Gastroesophageal sphincter (tissue), 3 donors: ENCODE data around the gene EMB.

Experiments used
- POLR2A ChIP-seq, 2 donors: fragments of 450-650 bp; IDR thresholded peaks; one replicate each; pipeline ENCODE4 v1.6.1; 2017; ENCODE audit warnings: antibody characterized with exemption in 2 of 2, mild to moderate bottlenecking in 2 of 2, moderate library complexity in 1 of 2
- POLR2AphosphoS5 ChIP-seq: sonication (generic); formaldehyde crosslinking; IDR thresholded peaks from one replicate; pipeline ENCODE4 v1.6.1; 2017; ENCODE audit warnings: antibody characterized with exemption
- TF ChIP-seq, protein P1 (sequence below), 4 experiments: fragments of 200-600 bp in 2 of 4; fragments of 450-650 bp in 2 of 4; sonication (generic) in 1 of 4; IDR thresholded peaks; one replicate each; pipeline ENCODE4 v1.5.1; 2017 to 2019; ENCODE audit warnings: antibody characterized with exemption in 4 of 4, mild to moderate bottlenecking in 2 of 4, moderate library complexity in 2 of 4

GRCh38 chr5:50365426-50366251 lies 75.4 kb downstream of the EMB start:
- TF ChIP-seq, protein P1, sequence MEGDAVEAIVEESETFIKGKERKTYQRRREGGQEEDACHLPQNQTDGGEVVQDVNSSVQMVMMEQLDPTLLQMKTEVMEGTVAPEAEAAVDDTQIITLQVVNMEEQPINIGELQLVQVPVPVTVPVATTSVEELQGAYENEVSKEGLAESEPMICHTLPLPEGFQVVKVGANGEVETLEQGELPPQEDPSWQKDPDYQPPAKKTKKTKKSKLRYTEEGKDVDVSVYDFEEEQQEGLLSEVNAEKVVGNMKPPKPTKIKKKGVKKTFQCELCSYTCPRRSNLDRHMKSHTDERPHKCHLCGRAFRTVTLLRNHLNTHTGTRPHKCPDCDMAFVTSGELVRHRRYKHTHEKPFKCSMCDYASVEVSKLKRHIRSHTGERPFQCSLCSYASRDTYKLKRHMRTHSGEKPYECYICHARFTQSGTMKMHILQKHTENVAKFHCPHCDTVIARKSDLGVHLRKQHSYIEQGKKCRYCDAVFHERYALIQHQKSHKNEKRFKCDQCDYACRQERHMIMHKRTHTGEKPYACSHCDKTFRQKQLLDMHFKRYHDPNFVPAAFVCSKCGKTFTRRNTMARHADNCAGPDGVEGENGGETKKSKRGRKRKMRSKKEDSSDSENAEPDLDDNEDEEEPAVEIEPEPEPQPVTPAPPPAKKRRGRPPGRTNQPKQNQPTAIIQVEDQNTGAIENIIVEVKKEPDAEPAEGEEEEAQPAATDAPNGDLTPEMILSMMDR (IDR thresholded peaks at IDR 0.05) = no peak
- TF ChIP-seq POLR2A (IDR thresholded peaks at IDR 0.05) = no peak
- no peak for TF ChIP-seq POLR2AphosphoS5
